WTC11 (cell line): Measurements from ENCODE around the gene PREX1.

Source experiments
- CREM ChIP-seq: sonication (generic); formaldehyde crosslinking; IDR thresholded peaks from 2 replicates; pipeline ENCODE4 v1.8.1; 2022; ENCODE audit warnings: mild to moderate bottlenecking, missing genetic modification reagents, moderate library complexity
- TF ChIP-seq, protein P1 (sequence below): fragments of 200-600 bp; IDR thresholded peaks from 2 replicates; pipeline ENCODE4 v1.8.0; 2022; ENCODE audit warnings: antibody characterized with exemption
- TF ChIP-seq, protein P2 (sequence below): sonication (generic); formaldehyde crosslinking; IDR thresholded peaks from 2 replicates; pipeline ENCODE4 v1.8.0; 2022; ENCODE audit warnings: mild to moderate bottlenecking, missing genetic modification reagents
- TF ChIP-seq, protein P3 (sequence below): fragments of 250-450 bp; sonication (Bioruptor Pico); conservative IDR thresholded peaks from 2 replicates; pipeline ENCODE4 v1.9.0; 2021; ENCODE audit warnings: mild to moderate bottlenecking

DNA sequence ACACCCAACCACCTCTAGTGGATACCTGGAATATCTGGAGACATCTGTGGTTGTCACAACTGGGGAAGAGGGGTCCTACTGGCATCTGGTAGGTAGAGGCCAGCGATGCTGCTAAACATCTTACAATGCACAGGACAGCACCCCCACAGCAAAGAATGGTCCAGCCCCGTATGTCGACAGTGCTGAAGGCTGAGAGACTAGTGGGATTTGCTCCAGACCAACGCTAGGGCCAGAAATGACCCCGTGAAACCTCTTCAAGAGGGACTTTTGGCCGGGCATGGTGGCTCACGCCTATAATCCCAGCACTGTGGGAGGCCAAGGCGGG, 7.2 kb downstream of the PREX1 start:
- TF ChIP-seq, protein P1, sequence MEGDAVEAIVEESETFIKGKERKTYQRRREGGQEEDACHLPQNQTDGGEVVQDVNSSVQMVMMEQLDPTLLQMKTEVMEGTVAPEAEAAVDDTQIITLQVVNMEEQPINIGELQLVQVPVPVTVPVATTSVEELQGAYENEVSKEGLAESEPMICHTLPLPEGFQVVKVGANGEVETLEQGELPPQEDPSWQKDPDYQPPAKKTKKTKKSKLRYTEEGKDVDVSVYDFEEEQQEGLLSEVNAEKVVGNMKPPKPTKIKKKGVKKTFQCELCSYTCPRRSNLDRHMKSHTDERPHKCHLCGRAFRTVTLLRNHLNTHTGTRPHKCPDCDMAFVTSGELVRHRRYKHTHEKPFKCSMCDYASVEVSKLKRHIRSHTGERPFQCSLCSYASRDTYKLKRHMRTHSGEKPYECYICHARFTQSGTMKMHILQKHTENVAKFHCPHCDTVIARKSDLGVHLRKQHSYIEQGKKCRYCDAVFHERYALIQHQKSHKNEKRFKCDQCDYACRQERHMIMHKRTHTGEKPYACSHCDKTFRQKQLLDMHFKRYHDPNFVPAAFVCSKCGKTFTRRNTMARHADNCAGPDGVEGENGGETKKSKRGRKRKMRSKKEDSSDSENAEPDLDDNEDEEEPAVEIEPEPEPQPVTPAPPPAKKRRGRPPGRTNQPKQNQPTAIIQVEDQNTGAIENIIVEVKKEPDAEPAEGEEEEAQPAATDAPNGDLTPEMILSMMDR: no peak
- TF ChIP-seq, protein P2, sequence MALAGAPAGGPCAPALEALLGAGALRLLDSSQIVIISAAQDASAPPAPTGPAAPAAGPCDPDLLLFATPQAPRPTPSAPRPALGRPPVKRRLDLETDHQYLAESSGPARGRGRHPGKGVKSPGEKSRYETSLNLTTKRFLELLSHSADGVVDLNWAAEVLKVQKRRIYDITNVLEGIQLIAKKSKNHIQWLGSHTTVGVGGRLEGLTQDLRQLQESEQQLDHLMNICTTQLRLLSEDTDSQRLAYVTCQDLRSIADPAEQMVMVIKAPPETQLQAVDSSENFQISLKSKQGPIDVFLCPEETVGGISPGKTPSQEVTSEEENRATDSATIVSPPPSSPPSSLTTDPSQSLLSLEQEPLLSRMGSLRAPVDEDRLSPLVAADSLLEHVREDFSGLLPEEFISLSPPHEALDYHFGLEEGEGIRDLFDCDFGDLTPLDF: no peak
- TF ChIP-seq, protein P3, sequence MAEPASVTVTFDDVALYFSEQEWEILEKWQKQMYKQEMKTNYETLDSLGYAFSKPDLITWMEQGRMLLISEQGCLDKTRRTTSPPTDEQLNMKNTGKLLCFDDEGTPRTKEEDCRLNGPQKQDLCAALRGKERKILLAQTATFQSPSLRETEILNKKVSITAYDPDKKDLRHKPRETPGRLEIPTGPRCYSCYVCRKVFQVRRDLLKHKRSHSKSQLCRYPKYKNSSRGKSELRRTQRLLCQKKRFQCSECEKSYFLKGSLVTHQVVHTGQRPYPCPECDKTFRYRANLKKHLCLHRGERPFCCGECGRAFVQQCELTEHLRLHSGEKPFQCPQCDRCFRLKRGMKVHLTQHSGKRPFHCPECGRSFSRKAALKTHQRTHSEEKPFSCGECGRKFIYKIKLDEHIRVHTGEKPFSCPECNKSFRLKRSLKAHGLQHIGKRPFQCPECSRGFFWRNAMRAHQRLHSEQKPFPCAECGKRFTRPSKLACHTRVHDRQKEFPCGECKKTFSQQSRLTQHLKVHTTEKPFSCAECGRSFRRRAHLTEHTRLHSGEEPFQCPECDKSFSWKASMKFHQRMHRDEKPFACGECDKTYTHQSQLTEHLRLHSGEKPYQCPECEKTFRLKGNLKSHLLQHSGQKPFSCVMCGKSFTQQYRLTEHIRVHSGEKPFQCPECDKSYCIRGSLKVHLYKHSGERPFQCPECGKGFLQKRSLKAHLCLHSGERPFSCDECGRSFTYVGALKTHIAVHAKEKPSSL (CRISPR knock-in tag): no peak
- no peak for TF ChIP-seq CREM (CRISPR knock-in tag)
